Smooth muscle cell (in vitro differentiated cells): ENCODE measurements around the gene NF1. TPM values are rescaled to one million over a fixed set of nuclear protein-coding genes. Genes with fewer than 3 reads are reported as not detected.

Experiments used
- DNase-seq: peaks from one replicate; lab custom pipeline; 2025; ENCODE audit not compliant: unreplicated experiment; lab: John Stamatoyannopoulos, UW
- H2AFZ ChIP-seq: fragments of 200-600 bp; sonication (generic); 2 replicates; pipeline ENCODE4 v1.6.0; 2016; ENCODE audit warnings: antibody characterized with exemption, low read depth, mild to moderate bottlenecking
- H3F3A ChIP-seq: fragments of 200-600 bp; sonication (generic); 2 replicates; pipeline ENCODE4 v1.6.0; 2017; ENCODE audit warnings: antibody characterized with exemption, low read depth
- H3K27ac ChIP-seq: fragments of 200-600 bp; sonication (generic); 2 replicates; pipeline ENCODE4 v1.5.1; 2016; ENCODE audit warnings: low read depth, mild to moderate bottlenecking
- H3K27me3 ChIP-seq: fragments of 200-600 bp; sonication (generic); 2 replicates; pipeline ENCODE4 v1.6.1; 2016; ENCODE audit warnings: low read depth, mild to moderate bottlenecking
- H3K36me3 ChIP-seq: fragments of 200-600 bp; sonication (generic); 2 replicates; pipeline ENCODE4 v1.5.1; 2016; ENCODE audit warnings: low read depth
- H3K4me1 ChIP-seq: fragments of 200-600 bp; sonication (generic); 2 replicates; pipeline ENCODE4 v1.5.1; 2016; ENCODE audit warnings: low read depth
- H3K4me2 ChIP-seq: fragments of 200-600 bp; sonication (generic); 2 replicates; pipeline ENCODE4 v1.6.0; 2016; ENCODE audit warnings: mild to moderate bottlenecking
- H3K4me3 ChIP-seq: fragments of 200-600 bp; sonication (generic); 2 replicates; pipeline ENCODE4 v1.5.1; 2016; ENCODE audit warnings: mild to moderate bottlenecking
- H3K79me2 ChIP-seq: fragments of 200-600 bp; sonication (generic); 2 replicates; pipeline ENCODE4 v1.6.0; 2016; ENCODE audit warnings: low read depth, mild to moderate bottlenecking
- H3K9ac ChIP-seq: fragments of 200-600 bp; sonication (generic); 2 replicates; pipeline ENCODE4 v1.6.0; 2016; ENCODE audit warnings: low read depth
- H3K9me3 ChIP-seq: fragments of 200-600 bp; sonication (generic); replicated peaks from 2 replicates; pipeline ENCODE4 v1.5.1; 2016; ENCODE audit warnings: low read depth
- H4K20me1 ChIP-seq: fragments of 200-600 bp; sonication (generic); 2 replicates; pipeline ENCODE4 v1.6.0; 2016; ENCODE audit warnings: low read depth
- WGBS: methylation state at CpG from one replicate; pipeline ENCODE4 v1.1.7; 2016; ENCODE audit warnings: low lambda C conversion rate; 5-methylcytosine and 5-hydroxymethylcytosine counted together
- polyA plus RNA-seq: library from polyadenylated mRNA; unstranded; fragments of >200 nt; fragmentation: Nextera tagmentation; extraction: Ambion mirVana; gene quantifications from 2 replicates; pipeline ENCODE4 v1.2.1, GENCODE V29; 2016
- total RNA-seq: library from RNA; depleted of rRNA; stranded (reverse); fragments of >200 nt; gene quantifications from 2 replicates; pipeline ENCODE4 v1.2.3, GENCODE V29; 2014
- TF ChIP-seq, protein P1 (sequence below): fragments of 200-600 bp; sonication (generic); IDR thresholded peaks from 2 replicates; pipeline ENCODE4 v1.5.1; 2017; ENCODE audit warnings: borderline replicate concordance, mild to moderate bottlenecking, antibody characterized with exemption; ENCODE audit not compliant: insufficient read depth, poor library complexity, severe bottlenecking

Gene NF1
- total and polyA plus RNA-seq, 2 experiments from 2014 or later, result 7.6 to 74.3 TPM

DNA sequence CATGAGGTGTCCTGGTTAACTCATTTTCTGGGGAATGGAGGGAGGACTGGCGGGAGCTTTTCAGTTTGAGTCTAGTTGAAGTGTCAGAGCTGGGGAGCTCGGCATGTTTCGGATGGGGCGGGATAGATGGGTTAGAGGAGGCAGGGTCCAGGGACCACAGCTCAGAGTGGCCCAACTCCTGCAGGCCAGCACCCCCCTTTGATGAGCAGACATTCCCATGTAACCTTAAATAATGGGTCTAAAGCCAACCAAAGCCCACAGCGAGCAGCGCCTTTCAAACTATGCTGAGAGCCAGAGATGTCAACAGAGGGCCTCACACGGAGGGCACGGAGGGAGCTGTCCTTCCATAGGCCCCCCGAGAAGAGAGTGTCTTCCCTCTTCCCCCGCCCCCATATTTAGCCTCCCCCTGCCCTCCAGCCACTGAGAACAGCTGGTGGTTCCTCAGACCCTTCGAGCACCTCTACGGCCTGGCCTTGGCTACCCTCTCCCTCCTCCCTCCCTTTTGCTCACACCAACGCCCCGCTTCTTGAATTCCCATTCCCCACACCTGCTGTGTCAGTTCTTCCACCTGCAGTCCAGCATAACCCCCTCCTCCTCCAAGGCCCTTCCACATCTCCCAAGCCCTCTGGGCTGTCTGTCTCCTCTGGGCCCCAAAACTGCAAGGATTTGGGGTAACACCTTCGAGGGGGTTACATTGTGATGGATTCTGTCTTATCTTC lies 318.5 kb downstream of the NF1 start:
- WGBS, result 81% methylated on average over 14 of the region's 15 CpGs
- Histone ChIP-seq H3K36me3 (no peaks in the 10 kb centered on the region), H3K79me2 (no peaks in the 10 kb centered on the region), H3K4me3 (no peak overlapping the region), H4K20me1 (no peaks in the 10 kb centered on the region), H2AFZ (no peak overlapping the region), H3K9ac (no peak overlapping the region), H3K4me1 (peaks cover 13% of the 10 kb centered on the region), H3F3A (no peaks in the 10 kb centered on the region), H3K27me3 (no peaks in the 10 kb centered on the region), H3K4me2 (peak overlapping the region; percentile 56), H3K27ac (no peak overlapping the region), H3K9me3 (no peaks in the 10 kb centered on the region)
- TF ChIP-seq, protein P1, sequence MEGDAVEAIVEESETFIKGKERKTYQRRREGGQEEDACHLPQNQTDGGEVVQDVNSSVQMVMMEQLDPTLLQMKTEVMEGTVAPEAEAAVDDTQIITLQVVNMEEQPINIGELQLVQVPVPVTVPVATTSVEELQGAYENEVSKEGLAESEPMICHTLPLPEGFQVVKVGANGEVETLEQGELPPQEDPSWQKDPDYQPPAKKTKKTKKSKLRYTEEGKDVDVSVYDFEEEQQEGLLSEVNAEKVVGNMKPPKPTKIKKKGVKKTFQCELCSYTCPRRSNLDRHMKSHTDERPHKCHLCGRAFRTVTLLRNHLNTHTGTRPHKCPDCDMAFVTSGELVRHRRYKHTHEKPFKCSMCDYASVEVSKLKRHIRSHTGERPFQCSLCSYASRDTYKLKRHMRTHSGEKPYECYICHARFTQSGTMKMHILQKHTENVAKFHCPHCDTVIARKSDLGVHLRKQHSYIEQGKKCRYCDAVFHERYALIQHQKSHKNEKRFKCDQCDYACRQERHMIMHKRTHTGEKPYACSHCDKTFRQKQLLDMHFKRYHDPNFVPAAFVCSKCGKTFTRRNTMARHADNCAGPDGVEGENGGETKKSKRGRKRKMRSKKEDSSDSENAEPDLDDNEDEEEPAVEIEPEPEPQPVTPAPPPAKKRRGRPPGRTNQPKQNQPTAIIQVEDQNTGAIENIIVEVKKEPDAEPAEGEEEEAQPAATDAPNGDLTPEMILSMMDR, result no peak
- DNase-seq, result no peak

DNA sequence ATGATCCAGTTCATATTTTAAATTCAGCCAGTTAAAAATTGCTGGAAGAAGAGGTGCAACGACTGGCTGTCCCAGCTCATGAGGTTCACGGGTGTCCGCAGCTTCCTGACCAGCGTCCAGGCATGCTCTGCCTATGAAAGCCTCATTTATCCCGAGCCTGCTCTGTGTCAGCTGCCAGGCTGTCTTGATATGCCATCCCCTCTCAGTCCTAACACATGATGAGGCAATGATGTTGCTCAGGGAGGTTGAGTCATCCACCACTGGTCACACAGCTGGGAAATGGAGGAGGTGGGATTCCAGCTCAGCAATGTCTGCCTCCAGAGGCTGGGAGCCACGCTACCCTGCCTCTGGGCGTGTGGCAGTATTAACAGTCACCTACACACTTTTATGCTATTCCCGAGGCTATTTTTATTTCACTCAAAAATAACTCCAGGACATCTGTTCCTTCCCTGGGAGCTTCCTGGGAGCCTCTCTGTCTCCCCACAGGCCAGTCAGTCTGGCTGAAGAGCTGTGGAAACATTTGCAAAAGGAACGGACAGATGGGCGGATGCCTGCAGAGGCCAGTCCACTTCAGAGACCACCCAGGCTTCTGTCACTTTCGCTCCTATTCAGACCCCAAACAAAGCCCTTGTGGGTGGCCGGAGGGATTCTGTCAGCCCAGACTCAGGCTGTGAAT lies 319.2 kb downstream of the NF1 start:
- H3F3A ChIP-seq, result no peaks in the 10 kb centered on the region
- H3K4me2 ChIP-seq, result peak overlapping the region; percentile 56
- TF ChIP-seq, protein P1, result no peak
- no peaks in the 10 kb centered on the region for H3K27me3 ChIP-seq
- no peaks in the 10 kb centered on the region for H3K9me3 ChIP-seq
- 24% methylated on average over 12 of the region's 12 CpGs for WGBS
- no peaks in the 10 kb centered on the region for H3K79me2 ChIP-seq
- no peak overlapping the region for H3K27ac ChIP-seq
- H4K20me1 ChIP-seq, result no peaks in the 10 kb centered on the region
- no peaks in the 10 kb centered on the region for H3K36me3 ChIP-seq
- H3K4me1 ChIP-seq, result peaks cover 13% of the 10 kb centered on the region
- H3K9ac ChIP-seq, result no peak overlapping the region
- H3K4me3 ChIP-seq, result no peak overlapping the region
- DNase-seq, result peak; percentile 18
- no peak overlapping the region for H2AFZ ChIP-seq

DNA sequence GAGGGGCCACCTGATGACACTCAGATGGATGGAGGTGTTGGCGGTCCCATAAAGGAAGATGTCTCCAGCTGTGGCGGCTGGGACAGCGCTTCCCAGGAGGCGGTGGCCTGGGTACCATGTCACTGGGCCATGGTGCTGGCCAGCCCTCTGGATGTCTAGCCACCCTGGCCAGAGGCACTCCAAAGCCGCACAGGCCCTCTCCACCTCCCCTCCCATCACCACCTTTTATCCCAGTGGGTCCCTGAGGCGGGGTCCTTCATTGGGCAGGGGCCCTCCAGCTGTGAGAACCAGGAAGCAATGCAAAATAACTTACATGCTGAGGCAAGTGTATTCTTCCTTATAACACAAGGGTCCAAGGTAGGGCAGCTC lies 319.8 kb downstream of the NF1 start:
- 94% methylated on average over 6 of the region's 6 CpGs for WGBS
- Histone ChIP-seq H3K4me2 (no peak overlapping the region), H3K79me2 (no peaks in the 10 kb centered on the region), H3K4me1 (peaks cover 13% of the 10 kb centered on the region), H4K20me1 (no peaks in the 10 kb centered on the region), H3F3A (no peaks in the 10 kb centered on the region), H3K9ac (no peak overlapping the region), H2AFZ (no peak overlapping the region), H3K36me3 (no peaks in the 10 kb centered on the region), H3K27ac (no peak overlapping the region), H3K27me3 (no peaks in the 10 kb centered on the region), H3K9me3 (no peaks in the 10 kb centered on the region), H3K4me3 (no peak overlapping the region)
- no peak for DNase-seq
- TF ChIP-seq, protein P1, result no peak
